Activated naive CD4-positive, alpha-beta T cell treated with anti-CD3 and anti-CD28 coated beads, Interleukin-2, amount 50 U/mL, for 24 hours (primary cell): ENCODE results near the gene PTPRG.
"Not testable (repeated sequence)": the region's sequence is repeated elsewhere in the genome, so short reads cannot be mapped to it uniquely, and the experiment has no call there.

Experiments used
- H3K27ac Mint-ChIP-seq: one replicate; pipeline ENCODE4 v1.8.0; 2021; ENCODE audit warnings: mild to moderate bottlenecking, mixed read lengths
- H3K27me3 Mint-ChIP-seq: one replicate; pipeline ENCODE4 v1.8.0; 2021; ENCODE audit warnings: mixed read lengths
- H3K36me3 Mint-ChIP-seq: one replicate; pipeline ENCODE4 v1.8.0; 2021; ENCODE audit warnings: mixed read lengths
- H3K4me1 Mint-ChIP-seq: one replicate; pipeline ENCODE4 v1.8.0; 2021; ENCODE audit warnings: mixed read lengths
- H3K4me3 Mint-ChIP-seq: one replicate; pipeline ENCODE4 v1.8.0; 2021; ENCODE audit warnings: mild to moderate bottlenecking, mixed read lengths
- H3K9me3 Mint-ChIP-seq: one replicate; pipeline ENCODE4 v1.8.0; 2021; ENCODE audit warnings: mixed read lengths

PTPRG gene

GRCh38 chr3:61547625-61548024, 13.7 kb upstream of the PTPRG start:
- H3K27me3 Mint-ChIP-seq: no peaks in the 10 kb centered on the region
- H3K9me3 Mint-ChIP-seq: no peaks in the 10 kb centered on the region
- no peaks in the 10 kb centered on the region for H3K36me3 Mint-ChIP-seq
- H3K27ac Mint-ChIP-seq: no peak overlapping the region
- H3K4me1 Mint-ChIP-seq: no peaks in the 10 kb centered on the region
- H3K4me3 Mint-ChIP-seq: no peak overlapping the region

GRCh38 chr3:61552704-61553103, 8.7 kb upstream of the PTPRG start:
- not testable (repeated sequence) for H3K27me3 Mint-ChIP-seq, H3K9me3 Mint-ChIP-seq, H3K4me3 Mint-ChIP-seq, H3K4me1 Mint-ChIP-seq, H3K27ac Mint-ChIP-seq, H3K36me3 Mint-ChIP-seq

- Mint-ChIP-seq H3K27me3 (peaks cover 42% of the 10 kb centered on the region), H3K9me3 (no peaks in the 10 kb centered on the region), H3K4me3 (no peak overlapping the region), H3K36me3 (no peaks in the 10 kb centered on the region), H3K27ac (no peak overlapping the region), H3K4me1 (peaks cover 11% of the 10 kb centered on the region)
These were observed 2.1 kb upstream of the PTPRG start for GRCh38 chr3:61559136-61559731.

- no peaks in the 10 kb centered on the region for H3K36me3 Mint-ChIP-seq
- H3K27me3 Mint-ChIP-seq: peaks cover 46% of the 10 kb centered on the region
- H3K4me3 Mint-ChIP-seq: peak overlapping the region; percentile 47
- H3K9me3 Mint-ChIP-seq: no peaks in the 10 kb centered on the region
- H3K4me1 Mint-ChIP-seq: peaks cover 11% of the 10 kb centered on the region
- H3K27ac Mint-ChIP-seq: no peak overlapping the region
These were observed 626 bp upstream of the PTPRG start for GRCh38 chr3:61560517-61561373.

GRCh38 chr3:61562042-61562720, 810 bp downstream of the PTPRG start:
- H3K36me3 Mint-ChIP-seq: no peaks in the 10 kb centered on the region
- H3K27me3 Mint-ChIP-seq: peaks cover 47% of the 10 kb centered on the region
- no peak overlapping the region for H3K4me3 Mint-ChIP-seq

DNA sequence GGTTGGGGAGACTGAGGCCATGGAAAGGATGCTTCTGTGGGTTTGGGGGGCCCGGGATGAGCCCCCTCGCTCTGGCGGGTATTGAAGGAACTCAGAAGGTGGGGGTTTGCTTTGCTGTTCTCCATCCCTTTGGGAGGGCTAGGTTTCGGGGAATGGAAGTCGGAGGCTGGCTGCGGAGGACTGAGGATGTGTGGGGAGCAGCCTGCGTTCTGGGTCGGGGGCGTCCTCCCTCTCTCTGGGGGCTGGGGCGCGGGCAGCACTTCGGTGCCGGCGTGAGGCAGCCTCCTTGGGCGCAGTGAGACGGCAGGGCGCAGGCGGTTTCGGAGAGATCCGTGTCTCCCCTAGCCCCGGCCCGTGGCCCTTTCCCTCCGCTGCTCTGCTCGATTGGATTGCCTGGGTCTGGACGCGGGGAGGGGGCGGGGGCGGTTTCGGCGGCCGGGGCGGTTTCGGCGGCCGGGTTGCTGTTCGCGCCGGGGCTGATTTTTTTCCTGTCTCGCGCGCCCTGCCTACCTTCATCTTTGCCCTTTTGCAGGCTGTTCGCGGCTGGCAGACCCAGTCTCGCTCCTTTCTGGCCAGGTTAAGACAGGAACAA, 1.4 kb downstream of the PTPRG start:
- no peak overlapping the region for H3K4me3 Mint-ChIP-seq
- H3K27ac Mint-ChIP-seq: no peak overlapping the region
- H3K27me3 Mint-ChIP-seq: peaks cover 43% of the 10 kb centered on the region

More at GRCh38 chr3:61562042-61562720, 810 bp downstream of the PTPRG start:
- Mint-ChIP-seq H3K9me3 (no peaks in the 10 kb centered on the region), H3K4me1 (peaks cover 11% of the 10 kb centered on the region), H3K27ac (no peak overlapping the region)

GRCh38 chr3:61563313-61564271, 2.2 kb downstream of the PTPRG start:
- H3K27me3 Mint-ChIP-seq: peaks cover 39% of the 10 kb centered on the region
- H3K9me3 Mint-ChIP-seq: no peaks in the 10 kb centered on the region
- peaks cover 11% of the 10 kb centered on the region for H3K4me1 Mint-ChIP-seq
- H3K4me3 Mint-ChIP-seq: no peak overlapping the region
- no peaks in the 10 kb centered on the region for H3K36me3 Mint-ChIP-seq
- H3K27ac Mint-ChIP-seq: no peak overlapping the region

More for the DNA sequence above, 1.4 kb downstream of the PTPRG start:
- H3K36me3 Mint-ChIP-seq: no peaks in the 10 kb centered on the region
- peaks cover 11% of the 10 kb centered on the region for H3K4me1 Mint-ChIP-seq
- H3K9me3 Mint-ChIP-seq: no peaks in the 10 kb centered on the region

GRCh38 chr3:61564395-61565059, 3.2 kb downstream of the PTPRG start:
- Mint-ChIP-seq H3K4me3 (no peak overlapping the region), H3K4me1 (peaks cover 11% of the 10 kb centered on the region), H3K27me3 (peaks cover 31% of the 10 kb centered on the region), H3K9me3 (no peaks in the 10 kb centered on the region), H3K27ac (no peak overlapping the region), H3K36me3 (no peaks in the 10 kb centered on the region)

DNA sequence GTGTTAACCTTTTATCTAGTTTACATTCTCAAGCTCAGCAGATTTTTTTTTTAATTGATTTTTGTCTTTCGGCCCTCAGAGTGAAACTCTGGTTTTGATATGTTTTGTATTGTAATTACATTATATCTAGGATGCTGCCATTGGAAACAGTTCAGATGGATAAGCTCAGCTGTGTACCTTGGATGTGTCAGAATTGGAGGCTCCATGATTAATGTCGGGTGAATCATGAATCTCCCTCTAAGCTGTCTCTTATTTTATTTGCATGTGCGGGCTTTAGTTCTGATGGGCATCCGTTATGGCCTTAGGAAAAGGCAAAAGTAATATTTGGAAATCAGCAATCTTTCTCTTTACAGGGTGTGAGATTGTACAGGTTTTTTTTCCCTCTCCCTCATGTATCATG, 4.2 kb downstream of the PTPRG start:
- Mint-ChIP-seq H3K4me1 (peaks cover 5% of the 10 kb centered on the region), H3K9me3 (no peaks in the 10 kb centered on the region), H3K4me3 (no peak overlapping the region), H3K27ac (no peak overlapping the region), H3K27me3 (peaks cover 23% of the 10 kb centered on the region), H3K36me3 (no peaks in the 10 kb centered on the region)

- H3K27ac Mint-ChIP-seq: no peak overlapping the region
- no peaks in the 10 kb centered on the region for H3K9me3 Mint-ChIP-seq
- H3K27me3 Mint-ChIP-seq: peaks cover 21% of the 10 kb centered on the region
- H3K4me3 Mint-ChIP-seq: no peak overlapping the region
- H3K4me1 Mint-ChIP-seq: peaks cover 3% of the 10 kb centered on the region
- no peaks in the 10 kb centered on the region for H3K36me3 Mint-ChIP-seq
These were observed 6.8 kb downstream of the PTPRG start for GRCh38 chr3:61568127-61568526.

GRCh38 chr3:61569856-61570580, 8.6 kb downstream of the PTPRG start:
- Mint-ChIP-seq H3K36me3 (no peaks in the 10 kb centered on the region), H3K4me3 (no peak overlapping the region), H3K27me3 (peaks cover 11% of the 10 kb centered on the region), H3K9me3 (no peaks in the 10 kb centered on the region), H3K27ac (no peak overlapping the region), H3K4me1 (no peaks in the 10 kb centered on the region)

- Mint-ChIP-seq H3K9me3 (no peaks in the 10 kb centered on the region), H3K4me1 (no peaks in the 10 kb centered on the region), H3K36me3 (no peaks in the 10 kb centered on the region), H3K27ac (no peak overlapping the region), H3K27me3 (peaks cover 8% of the 10 kb centered on the region), H3K4me3 (no peak overlapping the region)
These were observed 9.4 kb downstream of the PTPRG start for GRCh38 chr3:61570813-61571212.

DNA sequence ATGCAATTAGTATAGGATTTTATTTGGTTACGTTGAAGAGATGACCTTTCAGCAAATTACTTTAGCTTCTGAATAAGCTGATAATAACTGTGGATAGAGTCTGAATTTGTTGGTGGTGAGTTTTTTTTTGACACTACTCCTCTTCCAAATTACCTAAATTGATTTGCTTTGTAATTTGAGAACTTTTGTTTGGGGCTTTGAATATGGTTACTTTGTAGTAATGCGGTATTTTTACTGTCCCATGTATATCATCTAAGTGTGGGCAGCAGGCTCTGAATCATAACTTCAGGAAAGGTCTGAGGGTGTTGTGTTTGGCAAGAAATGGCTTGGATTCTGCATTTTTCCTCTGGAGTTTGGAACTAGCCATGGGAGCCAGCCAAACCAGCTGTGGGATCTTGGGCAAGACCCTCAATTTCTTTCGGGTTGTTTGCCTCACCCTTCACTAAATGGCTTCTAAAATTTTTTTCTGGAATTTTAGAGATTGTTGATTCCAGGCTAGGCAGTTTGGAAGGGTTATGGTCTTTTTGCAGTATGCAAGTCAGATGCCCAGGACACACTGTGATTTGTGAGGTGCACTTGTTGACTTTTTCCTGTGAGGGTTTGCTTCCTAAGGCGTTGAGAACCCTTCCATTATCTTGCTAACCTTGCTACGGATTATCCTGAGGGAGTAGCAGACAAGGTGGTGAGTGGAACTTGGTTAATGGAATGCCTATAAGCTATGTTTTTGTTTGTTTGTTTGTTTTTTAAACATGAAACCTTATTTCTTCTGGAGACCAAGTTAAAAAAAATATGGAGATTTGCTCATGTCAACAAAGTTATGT, 10.4 kb downstream of the PTPRG start:
- no peak overlapping the region for H3K27ac Mint-ChIP-seq
- H3K36me3 Mint-ChIP-seq: no peaks in the 10 kb centered on the region

More for the DNA sequence above, 10.4 kb downstream of the PTPRG start:
- Mint-ChIP-seq H3K4me3 (no peak overlapping the region), H3K9me3 (no peaks in the 10 kb centered on the region), H3K27me3 (peaks cover 3% of the 10 kb centered on the region), H3K4me1 (no peaks in the 10 kb centered on the region)
